ENCODE results near the gene PRDM4. TPM values are rescaled to one million over a fixed set of nuclear protein-coding genes. Genes with fewer than 3 reads are reported as not detected.

PRDM4 gene
- total and polyA plus RNA-seq, 2 of the 13 experiments (the other 11 are each of a cell fraction or from before 2014, with no cell fraction given): 9.9 to 15.3 TPM

- TF ChIP-seq ARNTL (CRISPR knock-in tag; IDR thresholded peaks at IDR 0.05): peak; percentile 57; the same call in 1 of the 2 replicates
- TF ChIP-seq TFE3 (CRISPR knock-in tag; IDR thresholded peaks at IDR 0.05): 0 out of 2 replicates have a peak, but pooled peaks have one; percentile 66
- TF ChIP-seq ZNF710 (CRISPR knock-in tag; IDR thresholded peaks at IDR 0.05; ENCODE audit: borderline replicate concordance): peak; percentile 79; the same call in 1 of the 2 replicates
- 0 out of 2 replicates have a peak, but pooled peaks have one; percentile 8 for TF ChIP-seq HOMEZ (CRISPR knock-in tag; IDR thresholded peaks at IDR 0.05; ENCODE audit: low read depth)
- TF ChIP-seq IKZF4 (CRISPR knock-in tag; IDR thresholded peaks at IDR 0.05; ENCODE audit: borderline replicate concordance, low read depth, not compliant biosample characterization): peak; percentile 99
- no peak for TF ChIP-seq ZNF484 (CRISPR knock-in tag; IDR thresholded peaks at IDR 0.05; ENCODE audit: borderline replicate concordance, low read depth)
- peak; percentile 99 for TF ChIP-seq ZNF280B (CRISPR knock-in tag; IDR thresholded peaks at IDR 0.05; ENCODE audit: borderline replicate concordance)
- peak; percentile 78; the same call in 1 of the 2 replicates for TF ChIP-seq NFAT5 (CRISPR knock-in tag; IDR thresholded peaks at IDR 0.05)
- TF ChIP-seq AGO2 (optimal IDR thresholded peaks at IDR 0.05; ENCODE audit: low read depth, low read length): peak; percentile 82
- no peak for TF ChIP-seq ZNF207 (IDR thresholded peaks at IDR 0.05; ENCODE audit: borderline replicate concordance)
- TF ChIP-seq PRPF4 (IDR thresholded peaks at IDR 0.05; ENCODE audit: low read depth, low read length, poor library complexity, severe bottlenecking): no peak
- peak; percentile 97 for TF ChIP-seq ZNF232 (CRISPR knock-in tag; IDR thresholded peaks at IDR 0.05; ENCODE audit: borderline replicate concordance)
- TF ChIP-seq ZMYM3 (CRISPR knock-in tag; IDR thresholded peaks at IDR 0.05): peak; percentile 46; the same call in 1 of the 2 replicates
- TF ChIP-seq DRAP1 (CRISPR knock-in tag; IDR thresholded peaks at IDR 0.05): peak; percentile 89
Measured at GRCh38 chr12:107685360-107686248, 75.3 kb downstream of the PRDM4 start, which contains the start of gene PWP1 (continued).
